ENCODE results near the gene RSPO3.

Gene RSPO3

GRCh38 chr6:127162836-127163235 is 44.4 kb downstream of the RSPO3 start:
- no peak for DNase-seq (ENCODE audit: low spot score)

- no peak for DNase-seq (ENCODE audit: low spot score)
Measured at GRCh38 chr6:127164036-127164435, 45.6 kb downstream of the RSPO3 start.

DNA sequence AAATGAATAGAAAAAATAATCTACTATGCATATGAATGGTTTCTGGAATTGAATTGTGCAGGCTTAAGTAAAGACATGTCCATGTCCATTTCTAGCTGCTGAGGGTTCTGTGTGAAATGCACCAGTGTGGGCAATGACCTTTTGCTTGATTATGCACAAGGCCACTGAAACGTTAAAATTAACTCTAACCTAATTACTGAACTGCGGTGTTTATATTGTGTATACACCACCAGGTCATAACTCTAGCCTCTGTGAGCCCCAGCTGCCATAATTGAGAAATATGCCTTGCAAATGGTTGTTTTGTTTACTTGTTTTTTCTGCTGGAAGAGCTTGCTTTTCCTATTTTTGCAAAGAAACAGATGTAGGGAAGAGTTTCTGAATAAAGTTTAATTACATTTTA is 46.1 kb downstream of the RSPO3 start:
- no peak for DNase-seq (ENCODE audit: low spot score)

- no peak for DNase-seq (ENCODE audit: low spot score)
Measured at GRCh38 chr6:127173156-127173940, 54.9 kb downstream of the RSPO3 start.

GRCh38 chr6:127176146-127176545 is 57.7 kb downstream of the RSPO3 start:
- no peak for DNase-seq (ENCODE audit: low spot score)

DNA sequence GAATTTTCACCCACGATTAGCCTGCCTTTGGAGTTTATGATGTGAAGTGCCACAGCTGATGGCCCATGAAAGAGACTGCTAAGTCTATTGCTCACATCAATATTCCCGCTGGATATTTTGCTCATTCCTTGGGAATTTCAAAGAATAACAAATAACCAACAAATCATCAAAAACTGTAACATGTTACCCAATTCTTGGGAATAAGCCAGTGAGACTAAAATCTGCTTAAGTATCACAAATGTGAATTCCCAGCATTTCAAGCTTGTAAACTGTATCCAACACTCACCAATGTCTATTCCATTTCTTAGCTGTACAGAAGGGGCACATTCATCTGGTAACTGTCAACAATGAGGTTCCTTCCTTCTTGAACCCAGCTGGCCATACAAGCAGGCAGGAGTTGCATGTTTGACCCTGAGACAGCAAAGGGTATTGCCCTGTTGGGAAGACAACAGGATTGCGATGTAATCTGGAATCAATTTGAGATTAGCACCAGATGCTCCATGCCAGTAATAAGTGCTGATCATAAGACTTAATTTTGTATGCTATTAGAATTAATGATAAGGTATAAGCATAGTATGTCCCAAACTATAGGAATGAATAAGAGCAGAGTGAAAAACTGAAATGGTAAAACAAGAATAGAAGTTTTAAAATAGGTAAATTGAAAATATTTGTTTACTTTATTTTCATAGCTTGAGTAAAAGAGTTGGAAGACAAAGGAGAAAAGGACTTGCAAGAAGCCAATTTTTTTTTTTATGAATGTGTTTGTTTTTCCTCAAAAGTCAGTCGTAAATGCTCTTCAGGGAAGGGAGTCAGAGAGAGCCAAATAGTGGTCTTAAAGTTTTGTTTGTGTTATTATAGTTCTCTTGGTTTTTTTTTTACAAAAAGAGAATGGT is 58.8 kb downstream of the RSPO3 start:
- DNase-seq (ENCODE audit: low spot score): no peak

DNA sequence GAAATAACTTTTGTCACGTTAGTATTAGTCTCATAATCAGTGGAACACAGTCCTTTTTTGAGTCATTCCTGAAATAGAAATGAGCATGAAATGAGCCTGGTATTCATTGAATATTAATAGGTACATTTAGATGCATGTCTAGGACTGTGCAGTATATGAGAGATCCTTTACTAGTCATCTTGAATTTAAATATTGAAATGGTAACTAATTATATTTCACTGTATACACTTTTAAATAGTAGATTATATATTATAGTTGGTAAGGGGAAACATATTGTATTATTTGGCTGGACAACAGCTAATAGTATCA is 59.4 kb downstream of the RSPO3 start:
- DNase-seq (ENCODE audit: low spot score): no peak

- DNase-seq (ENCODE audit: low spot score): no peak
Measured at GRCh38 chr6:127178746-127179145, 60.3 kb downstream of the RSPO3 start.

GRCh38 chr6:127180426-127180825 is 62.0 kb downstream of the RSPO3 start:
- no peak for DNase-seq (ENCODE audit: low spot score)

GRCh38 chr6:127182501-127182900 is 64.0 kb downstream of the RSPO3 start:
- no peak for DNase-seq (ENCODE audit: low spot score)

DNA sequence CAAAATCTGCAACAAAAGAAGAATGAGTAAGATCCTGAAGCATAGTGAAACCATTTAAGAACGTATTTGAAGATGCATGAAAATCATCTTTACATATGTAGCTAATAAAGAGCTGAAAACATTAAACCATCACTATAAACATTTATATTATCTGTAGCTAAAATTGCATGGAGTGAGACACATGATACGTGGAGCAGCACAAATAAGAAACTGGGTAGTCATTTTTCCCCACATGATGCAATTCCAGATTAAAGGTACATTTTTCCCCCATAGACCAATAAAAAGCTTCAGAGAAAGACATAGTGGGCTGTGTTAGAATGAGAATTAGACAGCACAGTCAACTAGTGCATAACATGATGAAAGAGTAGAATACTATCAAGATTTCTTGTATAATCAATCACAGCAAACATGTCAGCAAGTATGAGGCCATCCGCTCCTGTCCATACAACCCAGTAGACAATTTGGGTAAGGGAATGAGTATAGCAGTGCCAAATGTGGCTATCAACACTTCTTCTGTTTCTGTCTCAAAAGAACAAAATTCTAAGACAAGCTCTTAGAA is 67.0 kb downstream of the RSPO3 start:
- no peak for DNase-seq (ENCODE audit: low spot score)

- DNase-seq (ENCODE audit: low spot score): no peak
Measured at GRCh38 chr6:127186889-127187288, 68.4 kb downstream of the RSPO3 start.

GRCh38 chr6:127188744-127189143 is 70.3 kb downstream of the RSPO3 start:
- no peak for DNase-seq (ENCODE audit: low spot score)

DNA sequence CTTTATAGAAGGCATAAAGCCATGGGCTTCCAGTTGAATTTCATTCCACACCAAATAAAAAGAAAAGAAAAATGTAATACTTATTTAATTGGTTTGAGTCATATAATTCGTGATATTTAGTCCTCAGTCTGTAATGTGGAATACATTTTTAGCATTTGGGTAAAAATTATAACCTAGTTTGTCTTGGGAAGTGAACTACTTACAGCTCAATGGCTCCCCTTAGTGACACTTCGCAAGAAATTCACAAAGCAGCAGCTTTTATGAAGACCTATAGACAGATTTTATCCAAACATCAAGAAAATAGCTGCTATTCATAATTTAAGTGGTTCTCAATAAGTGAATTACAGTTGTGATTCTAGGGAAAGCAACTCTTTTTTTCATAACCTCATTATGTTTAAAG is 72.1 kb downstream of the RSPO3 start:
- no peak for DNase-seq (ENCODE audit: low spot score)

GRCh38 chr6:127191716-127192115 is 73.2 kb downstream of the RSPO3 start:
- no peak for DNase-seq (ENCODE audit: low spot score)

GRCh38 chr6:127192911-127193541 is 74.6 kb downstream of the RSPO3 start:
- DNase-seq (ENCODE audit: low spot score): no peak

DNA sequence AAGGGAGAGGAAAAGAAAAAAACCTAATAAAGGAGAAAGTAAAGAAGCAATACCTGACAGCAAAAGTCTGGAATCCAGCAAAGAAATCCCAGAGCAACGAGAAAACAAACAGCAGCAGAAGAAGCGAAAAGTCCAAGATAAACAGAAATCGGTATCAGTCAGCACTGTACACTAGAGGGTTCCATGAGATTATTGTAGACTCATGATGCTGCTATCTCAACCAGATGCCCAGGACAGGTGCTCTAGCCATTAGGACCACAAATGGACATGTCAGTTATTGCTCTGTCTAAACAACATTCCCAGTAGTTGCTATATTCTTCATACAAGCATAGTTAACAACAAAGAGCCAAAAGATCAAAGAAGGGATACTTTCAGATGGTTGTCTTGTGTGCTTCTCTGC is 77.4 kb downstream of the RSPO3 start:
- no peak for DNase-seq (ENCODE audit: low spot score)

GRCh38 chr6:127198549-127198948 is 80.1 kb downstream of the RSPO3 start:
- no peak for DNase-seq (ENCODE audit: low spot score)

DNA sequence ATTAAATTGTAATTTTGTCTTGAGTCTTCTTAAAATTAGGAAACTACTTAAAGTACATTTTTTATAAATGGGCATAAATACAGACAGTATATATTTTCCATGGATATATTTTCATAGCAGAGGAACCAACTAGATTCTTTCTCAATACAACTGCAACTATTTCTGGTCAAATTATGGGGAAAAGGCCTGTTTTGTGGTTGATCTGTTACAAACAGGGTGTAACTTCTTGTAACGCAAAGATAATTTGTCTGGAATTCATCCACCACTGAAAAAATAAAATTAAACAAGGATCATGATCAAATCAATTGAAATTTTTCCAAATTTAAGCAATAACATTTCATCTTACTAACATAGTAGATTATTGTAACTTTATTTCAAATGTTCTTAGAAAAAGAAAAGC is 81.0 kb downstream of the RSPO3 start:
- DNase-seq (ENCODE audit: low spot score): no peak

- DNase-seq (ENCODE audit: low spot score): no peak
Measured at GRCh38 chr6:127200114-127200513, 81.6 kb downstream of the RSPO3 start.

DNA sequence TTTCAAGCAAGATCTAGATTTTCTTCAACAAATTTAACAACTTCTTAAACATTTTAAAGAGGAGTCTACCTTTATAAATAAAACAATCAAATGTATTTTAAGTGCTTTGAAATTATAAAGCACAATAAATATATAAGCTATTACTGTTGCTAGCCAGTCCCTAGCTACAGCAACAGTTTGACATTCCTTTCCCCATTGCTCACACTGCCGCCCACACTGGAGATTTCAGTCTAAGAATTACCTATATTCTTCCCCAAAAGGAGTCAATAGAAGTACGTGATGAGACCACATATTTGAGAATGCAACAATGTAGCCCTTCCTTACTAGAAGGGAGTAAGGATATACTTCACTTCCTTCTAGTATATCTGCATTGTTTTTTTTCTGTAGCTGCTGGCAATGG is 82.8 kb downstream of the RSPO3 start:
- DNase-seq (ENCODE audit: low spot score): no peak

- DNase-seq (ENCODE audit: low spot score): no peak
Measured at GRCh38 chr6:127202676-127203075, 84.2 kb downstream of the RSPO3 start.

DNA sequence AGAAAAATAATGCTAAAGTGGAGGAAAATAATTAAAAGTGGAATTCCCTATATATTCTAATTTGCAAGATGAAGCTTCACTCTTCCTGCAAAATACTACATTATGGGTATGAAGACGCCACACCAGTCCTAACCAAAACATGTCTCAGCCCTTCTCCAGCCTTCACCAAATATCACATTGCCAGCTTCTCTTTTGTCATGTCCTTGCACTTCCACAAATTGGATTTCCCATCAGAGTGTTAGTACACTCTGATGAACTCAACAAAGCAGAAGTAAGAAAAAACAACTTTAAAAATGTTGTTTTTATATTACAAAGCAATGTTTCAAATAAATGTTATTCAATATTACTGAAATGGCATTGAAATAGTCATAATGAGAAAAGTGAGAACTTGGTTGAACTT is 85.8 kb downstream of the RSPO3 start:
- DNase-seq (ENCODE audit: low spot score): no peak
